HG02852 (cell line): ENCODE results near the gene ACIN1.

ENCODE experiments used
- ATAC-seq: cut with Tn5 transposase; IDR thresholded peaks from one replicate; pipeline ENCODE4 v1.9.1; 2021; ENCODE audit warnings: mild to moderate bottlenecking, moderate library complexity; ENCODE audit not compliant: unreplicated experiment

ACIN1 gene

GRCh38 chr14:23085458-23085857, 9.5 kb downstream of the ACIN1 start:
- no peak for ATAC-seq

- ATAC-seq = no peak
Observed at GRCh38 chr14:23080474-23080873, 14.5 kb downstream of the ACIN1 start.

GRCh38 chr14:23079716-23080115, 15.2 kb downstream of the ACIN1 start:
- no peak for ATAC-seq

- ATAC-seq = no peak
Observed at GRCh38 chr14:23078692-23079116, 16.2 kb downstream of the ACIN1 start.

- no peak for ATAC-seq
Observed at GRCh38 chr14:23077962-23078361, 17.0 kb downstream of the ACIN1 start.

GRCh38 chr14:23076785-23077408, 18.0 kb downstream of the ACIN1 start:
- ATAC-seq = no peak

GRCh38 chr14:23074906-23075305, 20.0 kb downstream of the ACIN1 start:
- ATAC-seq = no peak

- ATAC-seq = no peak
Observed at GRCh38 chr14:23071921-23072539, 22.9 kb downstream of the ACIN1 start.

GRCh38 chr14:23071244-23071920, 23.6 kb downstream of the ACIN1 start:
- peak; percentile 95 for ATAC-seq

- ATAC-seq = no peak
Observed at GRCh38 chr14:23070262-23071129, 24.4 kb downstream of the ACIN1 start.

- ATAC-seq = no peak
Observed at GRCh38 chr14:23069413-23069806, 25.5 kb downstream of the ACIN1 start.

GRCh38 chr14:23068789-23069412, 26.0 kb downstream of the ACIN1 start:
- ATAC-seq = peak; percentile 58

GRCh38 chr14:23067847-23068788, 26.8 kb downstream of the ACIN1 start:
- no peak for ATAC-seq

GRCh38 chr14:23066855-23067744, 27.8 kb downstream of the ACIN1 start:
- no peak for ATAC-seq

GRCh38 chr14:23066368-23066767, 28.6 kb downstream of the ACIN1 start:
- no peak for ATAC-seq

- ATAC-seq = no peak
Observed at GRCh38 chr14:23063601-23064000, 31.3 kb downstream of the ACIN1 start.

GRCh38 chr14:23062002-23062401, 32.9 kb downstream of the ACIN1 start:
- ATAC-seq = no peak

GRCh38 chr14:23060536-23061260, 34.2 kb downstream of the ACIN1 start:
- no peak for ATAC-seq
